ENCODE results near the gene THAP4. TPM values are rescaled to one million over a fixed set of nuclear protein-coding genes. Genes with fewer than 3 reads are reported as not detected.

THAP4 gene
- polyA plus RNA-seq, 4 donors, result 35.4 to 101 (median 71.5) TPM

DNA sequence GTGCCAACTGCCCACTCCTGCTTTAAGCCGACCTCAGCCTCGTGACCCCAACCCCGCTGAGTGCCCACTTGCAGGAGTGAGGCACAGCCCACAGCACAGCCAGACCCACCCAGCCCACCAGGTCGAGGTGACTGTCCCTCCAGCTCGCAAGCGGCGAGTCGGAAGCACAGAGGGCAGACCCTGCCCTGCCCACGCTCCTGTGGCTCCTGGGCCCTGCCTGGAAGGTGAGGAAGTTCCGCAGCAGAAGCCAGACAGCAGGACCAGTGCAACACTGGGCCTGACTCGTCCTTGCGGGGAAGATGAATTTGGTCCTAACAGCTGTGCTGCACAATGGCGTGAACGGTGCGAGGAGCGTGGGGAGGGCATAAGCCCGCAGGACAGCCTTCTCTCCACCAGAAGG, 39.7 kb upstream of the THAP4 start:
- no peaks in the 10 kb centered on the region for H3K27me3 ChIP-seq (ENCODE audit: control insufficient read depth in 3 of 3, insufficient read depth in 3 of 3, low read length in 3 of 3)
- WGBS, 3 donors, result 91 to 94% (median 93%) methylated on average over 15 to 17 of the region's 17 CpGs
- H3K9me3 ChIP-seq (ENCODE audit: control insufficient read depth in 2 of 2, insufficient read depth in 1 of 2, low read depth in 1 of 2, low read length in 1 of 2), result no peaks in the 10 kb centered on the region
- DNase-seq, result no peak
- H3K27ac ChIP-seq (ENCODE audit: low read depth in 1 of 3, low read length in 2 of 3), result no peak overlapping the region
- peaks cover 0 to 89% (median 2%) of the 10 kb centered on the region in 3 donors for H3K36me3 ChIP-seq (ENCODE audit: control insufficient read depth in 3 of 3, insufficient read depth in 2 of 3, low read depth in 1 of 3, low read length in 3 of 3)
- no peak for FAIRE-seq
- no peak overlapping the region for H3K4me3 ChIP-seq (ENCODE audit: low read depth in 1 of 3, low read length in 3 of 3)
- no peaks in the 10 kb centered on the region for H3K4me1 ChIP-seq (ENCODE audit: control insufficient read depth in 3 of 3, insufficient read depth in 2 of 3, low read depth in 1 of 3, low read length in 2 of 3)

DNA sequence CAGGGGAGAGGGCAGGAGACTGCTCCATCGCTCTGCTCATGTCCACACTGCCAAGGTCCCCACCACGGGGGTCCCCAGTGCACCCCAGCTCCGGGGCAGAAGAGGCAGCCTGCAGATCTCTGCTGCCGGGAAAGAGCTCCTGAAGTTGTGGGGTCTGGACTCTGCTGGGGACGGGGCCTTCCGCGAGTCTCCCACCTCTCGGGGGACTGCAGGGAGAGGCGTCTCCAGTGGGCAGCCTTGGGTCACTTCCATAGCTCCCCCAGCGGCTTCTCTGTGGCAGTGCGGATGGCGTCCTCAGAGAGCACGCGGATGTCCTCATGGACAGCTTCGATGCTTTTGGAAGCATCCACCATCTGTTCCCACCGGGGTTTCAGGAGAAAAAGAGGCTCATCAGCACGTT, 38.9 kb upstream of the THAP4 start:
- WGBS, 3 donors, result 85 to 92% (median 88%) methylated on average over 17 of the region's 17 CpGs
- no peaks in the 10 kb centered on the region for H3K4me1 ChIP-seq (ENCODE audit: control insufficient read depth in 3 of 3, insufficient read depth in 2 of 3, low read depth in 1 of 3, low read length in 2 of 3)
- H3K27ac ChIP-seq (ENCODE audit: low read depth in 1 of 3, low read length in 2 of 3), result no peak overlapping the region
- no peak for FAIRE-seq
- no peak overlapping the region for H3K4me3 ChIP-seq (ENCODE audit: low read depth in 1 of 3, low read length in 3 of 3)
- no peak for DNase-seq
- no peaks in the 10 kb centered on the region for H3K9me3 ChIP-seq (ENCODE audit: control insufficient read depth in 2 of 2, insufficient read depth in 1 of 2, low read depth in 1 of 2, low read length in 1 of 2)
- peaks cover 0 to 90% (median 3%) of the 10 kb centered on the region in 3 donors for H3K36me3 ChIP-seq (ENCODE audit: control insufficient read depth in 3 of 3, insufficient read depth in 2 of 3, low read depth in 1 of 3, low read length in 3 of 3)
- H3K27me3 ChIP-seq (ENCODE audit: control insufficient read depth in 3 of 3, insufficient read depth in 3 of 3, low read length in 3 of 3), result no peaks in the 10 kb centered on the region

DNA sequence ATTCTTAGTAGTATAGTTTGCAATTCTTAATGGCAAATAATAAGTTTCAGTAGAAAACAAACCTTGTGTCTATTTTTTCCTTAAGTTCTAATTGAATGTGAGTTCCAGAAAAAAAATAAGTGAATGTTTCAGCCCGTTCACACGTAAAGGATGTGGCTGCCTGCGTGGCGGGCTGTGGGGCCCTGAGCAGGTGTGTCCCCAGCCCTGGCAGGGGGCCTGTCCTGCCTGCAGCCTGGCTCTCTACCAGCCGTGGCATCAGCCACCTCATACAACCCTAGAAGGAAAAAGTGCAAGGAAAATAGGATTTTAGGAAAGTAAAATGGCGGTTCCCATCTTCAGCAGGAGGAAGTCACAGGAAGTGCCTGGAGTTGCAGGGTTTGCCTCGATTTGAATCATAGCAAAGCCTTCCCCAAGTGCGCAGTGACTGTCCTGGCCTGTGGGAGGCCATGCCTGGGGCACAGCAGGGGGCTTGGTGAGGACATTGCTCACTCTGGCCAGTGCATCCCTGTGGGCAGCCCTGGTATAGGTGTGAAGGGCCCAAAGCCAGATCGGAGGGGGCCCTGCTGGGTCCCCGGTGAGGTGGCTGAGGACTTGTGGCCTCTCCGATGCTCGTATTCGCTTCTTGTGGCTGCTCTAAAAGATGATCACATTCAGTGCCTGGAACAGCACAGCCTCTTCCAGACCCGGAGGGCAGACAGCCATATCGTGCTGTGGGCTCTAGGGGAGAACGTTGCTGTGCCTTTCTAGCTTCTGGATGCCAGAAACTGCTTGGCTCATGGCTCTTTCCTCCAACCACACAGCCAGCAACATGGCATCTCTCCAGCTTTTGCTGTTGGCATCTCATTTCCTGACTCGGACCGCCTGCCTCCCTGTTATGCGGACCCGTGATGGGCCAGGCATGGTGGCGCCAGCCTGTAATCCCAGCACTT, 37.1 kb upstream of the THAP4 start:
- H3K9me3 ChIP-seq (ENCODE audit: control insufficient read depth in 2 of 2, insufficient read depth in 1 of 2, low read depth in 1 of 2, low read length in 1 of 2), result no peaks in the 10 kb centered on the region
- H3K27me3 ChIP-seq (ENCODE audit: control insufficient read depth in 3 of 3, insufficient read depth in 3 of 3, low read length in 3 of 3), result no peaks in the 10 kb centered on the region
- H3K27ac ChIP-seq (ENCODE audit: low read depth in 1 of 3, low read length in 2 of 3), result no peak overlapping the region
- no peak overlapping the region for H3K4me3 ChIP-seq (ENCODE audit: low read depth in 1 of 3, low read length in 3 of 3)
- DNase-seq (no peak), FAIRE-seq (no peak)
- H3K4me1 ChIP-seq (ENCODE audit: control insufficient read depth in 3 of 3, insufficient read depth in 2 of 3, low read depth in 1 of 3, low read length in 2 of 3), result no peaks in the 10 kb centered on the region
- peaks cover 0 to 96% (median 12%) of the 10 kb centered on the region in 3 donors for H3K36me3 ChIP-seq (ENCODE audit: control insufficient read depth in 3 of 3, insufficient read depth in 2 of 3, low read depth in 1 of 3, low read length in 3 of 3)
- WGBS, 3 donors, result 85 to 91% (median 86%) methylated on average over 21 of the region's 21 CpGs

DNA sequence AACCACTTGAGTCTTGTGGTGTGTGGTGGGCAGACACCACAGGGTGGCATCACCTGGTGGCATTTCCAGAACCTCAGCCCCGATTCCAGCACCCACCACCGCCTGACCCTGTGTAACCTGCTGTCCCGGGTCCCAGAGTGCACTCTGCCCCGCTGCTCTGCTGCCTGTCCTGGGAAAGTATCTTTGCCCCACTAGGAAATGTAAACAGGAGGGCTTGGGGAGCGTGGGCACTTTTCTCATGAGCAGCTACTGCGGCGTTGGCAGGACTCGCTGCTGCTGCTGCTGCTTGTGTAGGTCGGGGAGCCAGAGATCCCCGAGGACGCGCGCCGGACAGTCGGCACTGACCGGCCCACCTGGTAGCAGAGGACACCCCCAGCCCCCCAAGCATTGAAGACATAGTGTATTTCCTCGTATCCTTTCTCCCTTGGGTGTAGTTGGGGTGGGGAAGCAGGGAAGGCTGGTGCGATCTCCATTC, 36.3 kb upstream of the THAP4 start:
- no peaks in the 10 kb centered on the region for H3K27me3 ChIP-seq (ENCODE audit: control insufficient read depth in 3 of 3, insufficient read depth in 3 of 3, low read length in 3 of 3)
- H3K9me3 ChIP-seq (ENCODE audit: control insufficient read depth in 2 of 2, insufficient read depth in 1 of 2, low read depth in 1 of 2, low read length in 1 of 2), result no peaks in the 10 kb centered on the region
- no peak overlapping the region for H3K4me3 ChIP-seq (ENCODE audit: low read depth in 1 of 3, low read length in 3 of 3)
- no peak overlapping the region for H3K27ac ChIP-seq (ENCODE audit: low read depth in 1 of 3, low read length in 2 of 3)
- DNase-seq (no peak), FAIRE-seq (no peak)
- 84 to 91% (median 91%) methylated on average over 18 of the region's 18 CpGs for WGBS, 3 donors
- H3K36me3 ChIP-seq (ENCODE audit: control insufficient read depth in 3 of 3, insufficient read depth in 2 of 3, low read depth in 1 of 3, low read length in 3 of 3), result peaks cover under 1 to 97% (median 16%) of the 10 kb centered on the region in 3 donors
- no peaks in the 10 kb centered on the region for H3K4me1 ChIP-seq (ENCODE audit: control insufficient read depth in 3 of 3, insufficient read depth in 2 of 3, low read depth in 1 of 3, low read length in 2 of 3)

DNA sequence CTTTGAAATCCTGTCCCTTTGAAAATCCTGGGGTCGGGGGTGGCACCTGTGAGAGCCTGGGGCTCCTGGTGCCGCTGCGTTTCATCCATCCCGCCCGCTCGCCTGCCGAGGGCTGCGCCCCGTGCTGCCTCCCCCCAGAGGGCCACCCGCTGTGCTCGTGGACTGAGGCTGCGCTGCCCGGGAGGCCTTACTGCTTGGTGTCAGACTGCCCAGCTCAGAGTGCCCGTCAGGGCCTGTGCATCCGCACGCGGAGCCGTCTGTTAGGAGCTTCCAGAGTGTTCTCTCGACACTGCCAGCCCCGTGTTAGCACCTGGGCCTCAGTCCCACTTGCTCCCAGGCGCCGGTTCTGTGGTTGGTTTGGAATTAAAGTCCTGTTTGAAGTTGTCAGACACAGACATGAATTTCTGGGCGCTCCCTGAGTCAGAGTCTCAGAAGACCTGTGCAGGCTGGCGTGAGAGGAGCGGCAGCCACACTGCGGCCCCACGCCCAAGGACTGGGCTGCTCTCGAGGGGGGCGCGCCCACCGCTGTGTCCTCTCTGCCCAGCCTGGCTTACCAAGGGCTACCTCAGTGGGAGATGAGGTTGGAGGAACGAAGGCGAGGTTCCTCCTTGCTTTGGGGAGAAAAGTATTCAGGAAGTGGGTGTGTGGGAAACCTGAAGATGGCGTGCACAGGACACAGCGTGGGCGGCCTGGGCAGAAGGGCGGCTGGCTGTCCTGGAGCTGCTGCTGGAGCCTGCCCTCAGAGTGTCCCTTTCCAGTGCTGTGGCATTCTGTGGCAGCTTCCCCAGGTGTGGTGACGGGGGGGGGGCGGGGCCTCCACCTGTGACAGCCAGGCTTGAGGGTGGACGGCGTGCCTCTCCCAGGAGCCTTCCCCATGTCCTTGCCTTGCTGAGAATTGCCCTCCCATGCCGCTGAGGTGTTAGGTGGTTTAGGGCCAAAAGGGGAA, 35.6 kb upstream of the THAP4 start:
- DNase-seq (no peak), FAIRE-seq (no peak)

DNA sequence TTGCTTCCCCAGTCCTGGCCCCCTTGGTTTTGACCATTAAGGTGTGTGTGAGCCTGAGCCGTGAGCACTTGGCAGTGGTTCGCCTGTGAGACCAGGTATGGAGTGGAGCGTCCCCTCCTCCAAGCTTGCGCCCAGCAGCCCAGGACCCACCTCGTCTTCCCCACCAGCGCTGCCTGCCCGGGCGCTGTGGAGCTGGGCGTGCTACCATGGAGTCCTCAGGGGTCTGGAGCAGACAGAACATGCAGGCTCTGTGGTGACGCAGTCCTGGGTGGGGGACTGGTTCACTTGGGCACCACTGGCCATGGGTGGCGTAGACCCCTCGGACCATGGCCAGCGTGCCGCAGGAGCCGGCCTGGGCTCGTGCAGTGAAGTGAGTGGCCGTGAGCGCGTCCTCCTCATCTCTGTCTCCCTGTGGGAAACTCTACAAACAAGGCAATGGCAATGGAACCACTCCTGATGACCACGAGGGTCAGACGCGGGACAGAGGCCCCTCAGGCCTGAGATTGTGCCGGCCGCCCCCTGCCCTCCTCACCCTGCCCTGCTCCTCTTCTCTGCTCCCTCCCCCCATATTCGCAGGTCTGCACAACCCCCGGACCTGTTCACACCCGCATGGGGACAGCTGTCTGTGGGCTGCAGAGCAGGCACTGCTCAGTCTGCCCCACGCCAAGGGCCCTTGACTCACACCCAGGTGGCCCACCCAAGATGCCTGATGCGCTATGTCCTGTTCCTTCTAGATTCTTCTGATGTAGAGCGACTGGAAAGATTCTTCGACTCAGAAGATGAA, 34.7 kb upstream of the THAP4 start:
- peaks cover 7 to 95% (median 21%) of the 10 kb centered on the region in 3 donors for H3K36me3 ChIP-seq (ENCODE audit: control insufficient read depth in 3 of 3, insufficient read depth in 2 of 3, low read depth in 1 of 3, low read length in 3 of 3)

More for the DNA sequence above, 35.6 kb upstream of the THAP4 start:
- 92 to 94% (median 93%) methylated on average over 36 to 42 of the region's 42 CpGs for WGBS, 3 donors
- Histone ChIP-seq H3K27ac (ENCODE audit: low read depth in 1 of 3, low read length in 2 of 3) (no peak overlapping the region), H3K4me3 (ENCODE audit: low read depth in 1 of 3, low read length in 3 of 3) (no peak overlapping the region), H3K27me3 (ENCODE audit: control insufficient read depth in 3 of 3, insufficient read depth in 3 of 3, low read length in 3 of 3) (no peaks in the 10 kb centered on the region), H3K36me3 (ENCODE audit: control insufficient read depth in 3 of 3, insufficient read depth in 2 of 3, low read depth in 1 of 3, low read length in 3 of 3) (peaks cover 7 to 97% (median 18%) of the 10 kb centered on the region in 3 donors), H3K9me3 (ENCODE audit: control insufficient read depth in 2 of 2, insufficient read depth in 1 of 2, low read depth in 1 of 2, low read length in 1 of 2) (no peaks in the 10 kb centered on the region), H3K4me1 (ENCODE audit: control insufficient read depth in 3 of 3, insufficient read depth in 2 of 3, low read depth in 1 of 3, low read length in 2 of 3) (no peaks in the 10 kb centered on the region)

DNA sequence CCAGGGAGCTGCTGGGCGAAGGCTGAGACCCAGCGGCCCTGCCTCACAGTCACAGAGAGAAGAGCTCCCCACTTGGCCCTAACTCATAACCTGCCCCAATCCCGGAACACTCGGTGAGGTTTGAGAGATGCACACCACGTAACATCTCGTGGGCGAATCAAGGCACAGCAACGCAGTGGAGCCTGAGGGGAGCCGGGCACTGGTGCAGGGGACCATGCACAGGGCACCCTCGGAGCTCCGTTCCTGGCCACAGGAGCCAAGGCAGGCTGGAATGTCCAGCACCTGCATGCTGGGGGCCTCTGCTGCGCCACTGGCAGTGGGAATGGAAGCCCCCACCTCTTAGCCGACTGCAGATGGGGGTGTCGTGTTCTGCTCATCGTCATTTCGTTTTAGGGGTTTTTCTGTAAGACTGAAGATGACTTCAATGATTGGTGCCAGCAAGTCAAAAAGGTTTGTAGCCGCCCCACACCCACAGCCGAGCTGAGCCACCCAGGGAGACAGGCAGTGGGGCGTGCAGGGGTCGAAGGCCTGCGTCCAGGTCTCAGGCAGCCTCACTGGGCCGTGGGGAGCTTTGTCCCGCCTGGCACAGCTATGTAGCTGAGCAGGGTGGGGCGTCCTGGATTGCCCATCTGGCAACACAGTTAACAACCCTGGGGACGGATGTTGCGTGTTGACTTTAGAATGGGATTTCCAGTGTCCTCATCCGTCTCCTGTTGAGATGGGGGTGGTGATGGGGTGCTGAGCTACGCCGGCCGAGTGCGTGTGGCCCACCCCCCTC, 33.6 kb upstream of the THAP4 start:
- H3K27ac ChIP-seq (ENCODE audit: low read depth in 1 of 3, low read length in 2 of 3), result no peak overlapping the region
- no peak for DNase-seq
- no peaks in the 10 kb centered on the region for H3K27me3 ChIP-seq (ENCODE audit: control insufficient read depth in 3 of 3, insufficient read depth in 3 of 3, low read length in 3 of 3)
- FAIRE-seq, result no peak
- no peak overlapping the region for H3K4me3 ChIP-seq (ENCODE audit: low read depth in 1 of 3, low read length in 3 of 3)
- H3K36me3 ChIP-seq (ENCODE audit: control insufficient read depth in 3 of 3, insufficient read depth in 2 of 3, low read depth in 1 of 3, low read length in 3 of 3), result peaks cover 7 to 93% (median 21%) of the 10 kb centered on the region in 3 donors
- H3K9me3 ChIP-seq (ENCODE audit: control insufficient read depth in 2 of 2, insufficient read depth in 1 of 2, low read depth in 1 of 2, low read length in 1 of 2), result no peaks in the 10 kb centered on the region
- H3K4me1 ChIP-seq (ENCODE audit: control insufficient read depth in 3 of 3, insufficient read depth in 2 of 3, low read depth in 1 of 3, low read length in 2 of 3), result no peaks in the 10 kb centered on the region
- 91 to 93% (median 91%) methylated on average over 31 of the region's 31 CpGs for WGBS, 3 donors

More for the DNA sequence above, 34.7 kb upstream of the THAP4 start:
- H3K27ac ChIP-seq (ENCODE audit: low read depth in 1 of 3, low read length in 2 of 3), result no peak overlapping the region
- H3K27me3 ChIP-seq (ENCODE audit: control insufficient read depth in 3 of 3, insufficient read depth in 3 of 3, low read length in 3 of 3), result no peaks in the 10 kb centered on the region
- H3K4me3 ChIP-seq (ENCODE audit: low read depth in 1 of 3, low read length in 3 of 3), result no peak overlapping the region
- FAIRE-seq (no peak), DNase-seq (no peak)
- WGBS, 3 donors, result 92 to 96% (median 93%) methylated on average over 30 to 31 of the region's 31 CpGs
- H3K9me3 ChIP-seq (ENCODE audit: control insufficient read depth in 2 of 2, insufficient read depth in 1 of 2, low read depth in 1 of 2, low read length in 1 of 2), result no peaks in the 10 kb centered on the region
- no peaks in the 10 kb centered on the region for H3K4me1 ChIP-seq (ENCODE audit: control insufficient read depth in 3 of 3, insufficient read depth in 2 of 3, low read depth in 1 of 3, low read length in 2 of 3)
